Cardiac muscle cell (in vitro differentiated cells and primary cell): Measurements from ENCODE around the gene RPS17. TPM values are rescaled to one million over a fixed set of nuclear protein-coding genes. Genes with fewer than 3 reads are reported as not detected.

Experiments
- DNase-seq, 2 donors: peaks; one replicate each; pipeline versions ENCODE4 v3.0.0 to v3.0.0-alpha.2; 2010 to 2017; ENCODE audit warnings: low read depth in 1 of 2, low spot score in 1 of 2
- H3K27ac ChIP-seq: fragments of 200-600 bp; sonication (generic); 2 replicates; pipeline ENCODE4 v1.5.1; 2016
- H3K27me3 ChIP-seq: fragments of 200-600 bp; sonication (generic); 2 replicates; pipeline ENCODE4 v1.6.0; 2016; ENCODE audit warnings: control low read depth
- H3K36me3 ChIP-seq: fragments of 200-600 bp; sonication (generic); 2 replicates; pipeline ENCODE4 v1.5.1; 2016; ENCODE audit warnings: control low read depth
- H3K4me1 ChIP-seq: fragments of 200-600 bp; sonication (generic); 2 replicates; pipeline ENCODE4 v1.8.1; 2017; ENCODE audit warnings: low read depth, mild to moderate bottlenecking, mixed run types
- H3K4me3 ChIP-seq: fragments of 200-600 bp; sonication (generic); 2 replicates; pipeline ENCODE4 v1.5.1; 2016; ENCODE audit warnings: mild to moderate bottlenecking
- H3K9me3 ChIP-seq: fragments of 200-600 bp; sonication (generic); 2 replicates; pipeline ENCODE4 v1.5.1; 2017; ENCODE audit warnings: low read depth, mild to moderate bottlenecking, control low read depth
- polyA plus RNA-seq: library from polyadenylated mRNA; unstranded; fragments of >200 nt; fragmentation: Nextera tagmentation; extraction: Ambion mirVana; gene quantifications from 2 replicates; pipeline ENCODE4 v1.2.1, GENCODE V29; 2016
- total RNA-seq: library from RNA; depleted of rRNA; stranded (reverse); fragments of >200 nt; gene quantifications from 2 replicates; pipeline ENCODE4 v1.2.3, GENCODE V29; 2016
- TF ChIP-seq, protein P1 (sequence below): IDR thresholded peaks from 2 replicates; pipeline ENCODE4 v1.5.1; 2012; ENCODE audit warnings: low read depth, mild to moderate bottlenecking, low read length

Gene RPS17
- total and polyA plus RNA-seq, 2 experiments from 2014 or later, result 596 to 1,419 TPM

DNA sequence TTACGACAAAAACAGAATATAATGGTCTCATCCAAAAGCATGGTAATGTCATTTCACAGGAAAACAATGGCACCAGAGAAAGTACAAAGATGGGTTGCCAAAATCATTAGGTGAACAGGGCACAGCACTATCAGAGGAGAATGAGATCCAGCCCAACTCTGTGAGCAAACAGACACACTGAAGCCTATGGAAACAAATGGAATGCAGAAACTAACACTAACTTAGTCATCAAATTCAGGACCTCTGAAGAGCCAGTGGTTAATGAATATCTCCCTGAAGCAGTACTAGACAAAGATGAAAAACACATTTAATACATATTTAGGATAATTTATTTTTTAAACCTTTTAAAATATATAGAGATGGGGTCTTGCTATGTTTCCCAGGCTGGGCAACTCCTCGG is 14.6 kb upstream of the RPS17 start:
- Histone ChIP-seq H3K27me3 (no peaks in the 10 kb centered on the region), H3K27ac (no peak overlapping the region), H3K4me1 (no peaks in the 10 kb centered on the region), H3K36me3 (no peaks in the 10 kb centered on the region), H3K4me3 (no peak overlapping the region), H3K9me3 (no peaks in the 10 kb centered on the region)
- TF ChIP-seq, protein P1, sequence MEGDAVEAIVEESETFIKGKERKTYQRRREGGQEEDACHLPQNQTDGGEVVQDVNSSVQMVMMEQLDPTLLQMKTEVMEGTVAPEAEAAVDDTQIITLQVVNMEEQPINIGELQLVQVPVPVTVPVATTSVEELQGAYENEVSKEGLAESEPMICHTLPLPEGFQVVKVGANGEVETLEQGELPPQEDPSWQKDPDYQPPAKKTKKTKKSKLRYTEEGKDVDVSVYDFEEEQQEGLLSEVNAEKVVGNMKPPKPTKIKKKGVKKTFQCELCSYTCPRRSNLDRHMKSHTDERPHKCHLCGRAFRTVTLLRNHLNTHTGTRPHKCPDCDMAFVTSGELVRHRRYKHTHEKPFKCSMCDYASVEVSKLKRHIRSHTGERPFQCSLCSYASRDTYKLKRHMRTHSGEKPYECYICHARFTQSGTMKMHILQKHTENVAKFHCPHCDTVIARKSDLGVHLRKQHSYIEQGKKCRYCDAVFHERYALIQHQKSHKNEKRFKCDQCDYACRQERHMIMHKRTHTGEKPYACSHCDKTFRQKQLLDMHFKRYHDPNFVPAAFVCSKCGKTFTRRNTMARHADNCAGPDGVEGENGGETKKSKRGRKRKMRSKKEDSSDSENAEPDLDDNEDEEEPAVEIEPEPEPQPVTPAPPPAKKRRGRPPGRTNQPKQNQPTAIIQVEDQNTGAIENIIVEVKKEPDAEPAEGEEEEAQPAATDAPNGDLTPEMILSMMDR, result no peak
- DNase-seq, result no peak

DNA sequence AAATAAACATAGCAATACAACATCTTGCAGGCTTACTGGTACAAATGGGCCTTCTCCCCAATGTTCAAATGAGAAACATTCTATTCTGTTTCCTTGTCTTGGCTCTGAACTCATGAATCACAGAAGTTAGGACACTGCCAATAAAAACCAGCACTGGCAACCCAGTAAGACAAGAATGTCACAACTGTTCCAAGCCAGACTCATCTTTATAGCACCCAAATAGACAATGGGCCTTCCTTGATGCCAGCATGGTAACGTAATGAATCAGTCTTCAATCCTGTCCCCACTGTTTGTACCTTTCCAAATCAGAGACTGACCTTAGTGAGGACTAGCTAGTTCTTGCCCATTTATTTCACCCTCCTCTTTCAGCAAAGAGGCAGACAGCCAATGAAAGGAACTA is 14.1 kb upstream of the RPS17 start:
- Histone ChIP-seq H3K4me3 (no peak overlapping the region), H3K27me3 (no peaks in the 10 kb centered on the region), H3K36me3 (no peaks in the 10 kb centered on the region), H3K9me3 (no peaks in the 10 kb centered on the region), H3K4me1 (no peaks in the 10 kb centered on the region), H3K27ac (no peak overlapping the region)
- no peak for DNase-seq
- TF ChIP-seq, protein P1, result no peak

DNA sequence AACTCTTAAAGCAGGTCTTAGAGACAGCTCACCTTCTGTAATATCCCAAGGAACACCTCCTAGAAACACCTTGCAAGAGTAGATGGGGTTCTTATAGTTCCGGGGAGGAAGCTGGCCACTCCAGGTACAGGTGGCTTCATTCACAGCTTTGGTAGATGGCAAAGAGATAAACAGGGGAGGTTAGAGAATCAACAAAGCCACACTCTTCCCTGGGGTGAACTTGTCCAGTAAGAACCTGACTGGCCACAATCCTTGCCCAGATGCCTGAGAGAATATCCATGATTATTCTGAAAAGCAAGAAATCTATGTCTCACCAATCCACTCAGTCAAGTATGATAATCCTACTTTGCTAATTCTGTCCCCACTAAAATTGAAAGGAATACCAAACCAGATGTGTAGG is 13.6 kb upstream of the RPS17 start:
- DNase-seq, result no peak
- Histone ChIP-seq H3K9me3 (no peaks in the 10 kb centered on the region), H3K27me3 (no peaks in the 10 kb centered on the region), H3K27ac (no peak overlapping the region), H3K4me3 (no peak overlapping the region), H3K36me3 (no peaks in the 10 kb centered on the region), H3K4me1 (no peaks in the 10 kb centered on the region)
- TF ChIP-seq, protein P1, result no peak

DNA sequence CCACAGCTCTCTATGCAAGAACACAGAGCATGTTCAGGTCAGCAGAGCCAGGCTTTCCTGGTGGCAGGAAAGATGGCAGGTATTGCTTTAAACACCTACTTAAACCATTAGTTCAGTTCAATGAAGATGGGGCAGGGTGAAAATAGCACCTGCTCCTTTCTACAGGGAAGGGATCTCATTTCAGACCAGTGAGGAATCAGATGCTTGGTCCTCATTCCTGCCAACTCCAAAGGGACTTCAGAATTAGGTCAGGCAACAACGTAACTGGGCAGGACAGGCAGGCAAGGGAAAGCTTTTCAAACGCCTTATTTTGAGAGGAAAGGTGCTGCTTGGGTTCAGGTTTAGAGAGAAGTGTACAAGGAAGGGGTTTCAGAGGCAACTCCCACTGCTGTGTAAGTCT is 12.6 kb upstream of the RPS17 start:
- no peaks in the 10 kb centered on the region for H3K36me3 ChIP-seq

DNA sequence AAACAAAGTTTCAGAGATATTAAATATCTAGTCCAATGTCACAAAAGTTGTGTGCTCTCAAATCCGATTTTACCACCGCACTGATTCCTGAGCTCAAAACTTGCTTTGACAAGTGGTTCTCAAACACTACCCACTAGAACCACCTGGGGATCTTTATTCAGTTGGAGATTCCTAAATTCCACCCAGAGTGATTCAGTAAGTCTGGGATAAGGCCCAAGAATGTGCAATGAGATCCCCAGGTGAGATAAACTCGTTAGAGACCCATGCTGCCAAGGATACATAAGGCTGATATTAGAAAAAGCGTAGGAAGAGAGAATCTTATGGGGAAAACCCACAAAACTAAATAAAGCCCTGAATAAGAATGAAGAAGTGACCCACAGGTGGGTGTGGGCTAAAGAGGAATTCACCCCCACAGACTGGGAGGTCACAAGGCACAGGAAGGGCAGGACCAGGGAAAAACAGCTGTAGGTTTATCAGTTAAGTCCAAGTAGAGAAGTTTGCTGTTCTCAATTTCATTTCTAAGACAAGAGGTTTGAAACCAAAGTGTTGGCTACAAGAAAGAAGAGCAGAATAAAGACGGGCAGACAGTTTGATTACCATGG is 11.5 kb upstream of the RPS17 start:
- TF ChIP-seq, protein P1, result no peak
- DNase-seq, result no peak
- H3K27me3 ChIP-seq, result no peaks in the 10 kb centered on the region

More for the DNA sequence above, 12.6 kb upstream of the RPS17 start:
- Histone ChIP-seq H3K27me3 (no peaks in the 10 kb centered on the region), H3K4me3 (no peak overlapping the region), H3K4me1 (no peaks in the 10 kb centered on the region), H3K9me3 (no peaks in the 10 kb centered on the region), H3K27ac (no peak overlapping the region)
- no peak for DNase-seq
- TF ChIP-seq, protein P1, result no peak

More for the DNA sequence above, 11.5 kb upstream of the RPS17 start:
- no peaks in the 10 kb centered on the region for H3K4me1 ChIP-seq
- no peak overlapping the region for H3K4me3 ChIP-seq
- H3K27ac ChIP-seq, result no peak overlapping the region
- H3K36me3 ChIP-seq, result no peaks in the 10 kb centered on the region
- H3K9me3 ChIP-seq, result no peaks in the 10 kb centered on the region
